ENCODE data around the gene METRNL.

- no peak for TF ChIP-seq CTCF (IDR thresholded peaks at IDR 0.05)
- no peak for TF ChIP-seq POLR2AphosphoS5 (IDR thresholded peaks at IDR 0.05; ENCODE audit: insufficient read depth in 1 of 2, low read depth in 1 of 2)
- no peak for TF ChIP-seq POLR2A (IDR thresholded peaks at IDR 0.05)
Measured at GRCh38 chr17:83116311-83116771, 36.9 kb downstream of the METRNL start.
